ENCODE results near the gene ABAT.

ABAT gene

DNA sequence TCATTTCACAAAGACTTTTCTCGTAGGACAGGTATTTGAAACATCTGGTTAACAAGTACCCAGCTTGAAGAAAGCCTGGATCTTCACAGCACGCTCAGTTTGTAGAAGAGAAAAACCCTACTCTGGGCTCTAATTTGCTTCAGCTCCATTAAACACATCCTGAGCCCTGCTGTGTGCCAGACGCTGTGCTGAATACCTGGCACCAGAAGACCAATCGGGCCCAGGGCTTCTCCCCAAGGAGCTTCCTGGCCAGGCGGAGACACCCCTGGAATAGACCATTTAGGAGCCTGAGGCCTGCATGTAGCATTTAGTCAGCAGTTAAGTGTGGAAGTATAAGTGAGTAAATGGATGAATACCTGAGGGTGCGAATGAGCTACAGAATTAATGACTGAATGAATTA is 8.9 kb upstream of the ABAT start:
- H3K4me1 ChIP-seq = no peaks in the 10 kb centered on the region
- H3K4me3 ChIP-seq (ENCODE audit: low read depth, low read length) = no peak overlapping the region
- H3K27me3 ChIP-seq = no peaks in the 10 kb centered on the region
- no peaks in the 10 kb centered on the region for H3K9me3 ChIP-seq
- H3K36me3 ChIP-seq = no peaks in the 10 kb centered on the region
- no peak for DNase-seq
- TF ChIP-seq, protein P1, sequence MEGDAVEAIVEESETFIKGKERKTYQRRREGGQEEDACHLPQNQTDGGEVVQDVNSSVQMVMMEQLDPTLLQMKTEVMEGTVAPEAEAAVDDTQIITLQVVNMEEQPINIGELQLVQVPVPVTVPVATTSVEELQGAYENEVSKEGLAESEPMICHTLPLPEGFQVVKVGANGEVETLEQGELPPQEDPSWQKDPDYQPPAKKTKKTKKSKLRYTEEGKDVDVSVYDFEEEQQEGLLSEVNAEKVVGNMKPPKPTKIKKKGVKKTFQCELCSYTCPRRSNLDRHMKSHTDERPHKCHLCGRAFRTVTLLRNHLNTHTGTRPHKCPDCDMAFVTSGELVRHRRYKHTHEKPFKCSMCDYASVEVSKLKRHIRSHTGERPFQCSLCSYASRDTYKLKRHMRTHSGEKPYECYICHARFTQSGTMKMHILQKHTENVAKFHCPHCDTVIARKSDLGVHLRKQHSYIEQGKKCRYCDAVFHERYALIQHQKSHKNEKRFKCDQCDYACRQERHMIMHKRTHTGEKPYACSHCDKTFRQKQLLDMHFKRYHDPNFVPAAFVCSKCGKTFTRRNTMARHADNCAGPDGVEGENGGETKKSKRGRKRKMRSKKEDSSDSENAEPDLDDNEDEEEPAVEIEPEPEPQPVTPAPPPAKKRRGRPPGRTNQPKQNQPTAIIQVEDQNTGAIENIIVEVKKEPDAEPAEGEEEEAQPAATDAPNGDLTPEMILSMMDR (IDR thresholded peaks at IDR 0.05; ENCODE audit: low read depth, low read length) = no peak

DNA sequence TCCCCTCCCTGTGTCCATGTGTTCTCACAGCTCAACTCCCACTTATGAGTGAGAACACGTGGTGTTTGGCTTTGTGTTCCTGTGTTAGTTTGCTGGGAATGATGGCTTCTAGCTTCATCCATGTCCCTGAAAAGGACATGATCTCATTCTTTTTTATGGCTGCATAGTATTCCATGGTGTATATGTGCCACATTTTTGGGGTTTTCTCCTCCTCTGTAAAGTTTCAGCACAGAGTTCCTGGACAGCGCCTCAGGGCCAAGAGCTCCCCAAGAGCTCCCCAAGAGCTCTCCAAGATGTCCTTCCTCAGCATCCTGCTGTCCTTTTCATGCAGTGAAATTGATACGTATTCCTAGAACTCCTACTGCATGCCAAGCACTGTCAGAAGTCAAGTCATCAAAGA is 6.9 kb upstream of the ABAT start:
- Histone ChIP-seq H3K36me3 (no peaks in the 10 kb centered on the region), H3K9me3 (no peaks in the 10 kb centered on the region), H3K4me1 (no peaks in the 10 kb centered on the region), H3K4me3 (ENCODE audit: low read depth, low read length) (no peak overlapping the region), H3K27me3 (no peaks in the 10 kb centered on the region)
- TF ChIP-seq, protein P1 (IDR thresholded peaks at IDR 0.05; ENCODE audit: low read depth, low read length) = no peak
- no peak for DNase-seq

DNA sequence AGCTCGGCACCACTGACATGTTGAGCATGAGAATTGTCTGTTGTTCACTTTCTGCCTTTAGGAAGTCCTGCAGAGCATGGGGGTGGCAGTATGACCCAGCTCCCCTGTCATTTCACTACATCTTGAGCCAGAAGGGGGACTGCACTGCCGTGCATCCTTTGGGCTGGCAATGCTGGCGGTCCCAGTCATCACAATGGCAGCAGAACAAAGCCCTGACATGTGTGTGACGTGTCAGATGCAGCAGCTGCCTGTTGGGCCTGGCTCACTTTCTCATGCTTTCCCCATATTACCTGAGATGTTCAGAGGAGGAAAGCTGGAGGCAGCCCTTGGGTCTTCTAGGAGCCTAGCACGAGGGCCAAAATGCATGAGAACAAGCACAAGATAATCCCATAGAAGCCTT is 6.3 kb upstream of the ABAT start:
- TF ChIP-seq, protein P1 (IDR thresholded peaks at IDR 0.05; ENCODE audit: low read depth, low read length) = no peak
- Histone ChIP-seq H3K4me1 (no peaks in the 10 kb centered on the region), H3K4me3 (ENCODE audit: low read depth, low read length) (no peak overlapping the region), H3K9me3 (no peaks in the 10 kb centered on the region), H3K27me3 (no peaks in the 10 kb centered on the region), H3K36me3 (no peaks in the 10 kb centered on the region)
- DNase-seq = no peak

DNA sequence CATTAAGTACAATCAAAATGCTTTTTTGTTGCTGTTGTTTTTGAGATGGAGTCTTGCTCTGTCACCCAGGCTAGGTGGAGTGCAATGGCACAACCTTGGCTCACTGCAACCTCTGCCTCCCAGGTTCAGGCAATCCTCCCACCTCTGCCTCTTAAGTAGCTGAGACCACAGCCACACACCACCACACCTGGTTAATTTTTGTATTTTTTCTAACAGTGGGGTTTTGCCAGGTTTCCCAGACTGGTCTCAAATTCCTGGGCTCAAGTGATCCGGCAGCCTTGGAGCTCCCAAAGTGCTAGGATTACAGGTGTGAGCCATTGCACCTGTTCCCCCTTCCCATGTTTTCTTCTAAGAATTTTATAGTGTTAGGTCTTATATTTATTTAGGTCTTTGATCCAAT is 4.9 kb upstream of the ABAT start:
- H3K9me3 ChIP-seq = no peaks in the 10 kb centered on the region
- no peaks in the 10 kb centered on the region for H3K27me3 ChIP-seq
- peaks cover 3% of the 10 kb centered on the region for H3K4me1 ChIP-seq
- no peak for DNase-seq
- no peak overlapping the region for H3K4me3 ChIP-seq (ENCODE audit: low read depth, low read length)
- no peaks in the 10 kb centered on the region for H3K36me3 ChIP-seq
- TF ChIP-seq, protein P1 (IDR thresholded peaks at IDR 0.05; ENCODE audit: low read depth, low read length) = no peak

DNA sequence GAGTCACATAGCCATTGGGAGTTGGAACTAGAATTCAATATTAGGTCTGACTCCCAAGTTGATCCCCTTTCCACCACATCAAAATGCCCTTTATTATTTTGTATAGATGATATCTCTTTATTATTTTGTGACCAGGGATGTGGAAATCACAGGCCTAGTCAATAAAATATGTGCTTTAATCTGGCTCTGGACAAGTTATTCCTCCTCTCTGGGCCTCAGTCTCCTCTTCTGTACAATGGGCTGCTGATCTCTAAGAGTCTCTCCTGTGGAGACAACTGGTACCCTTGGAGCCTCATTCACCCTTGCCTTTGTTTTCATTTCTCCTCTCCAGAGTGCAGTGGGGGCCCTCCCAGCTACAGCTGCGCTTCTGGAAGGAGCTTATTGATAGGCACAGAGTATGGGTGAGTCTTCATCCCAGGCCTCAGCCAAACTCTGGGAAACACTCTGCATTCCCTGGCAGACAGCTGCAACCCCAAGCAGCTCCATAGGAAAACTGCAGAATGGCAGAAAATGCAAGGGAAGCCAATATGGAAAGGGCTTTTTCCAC is 4.3 kb upstream of the ABAT start:
- H3K4me3 ChIP-seq (ENCODE audit: low read depth, low read length) = no peak overlapping the region
- no peaks in the 10 kb centered on the region for H3K27me3 ChIP-seq
- H3K36me3 ChIP-seq = no peaks in the 10 kb centered on the region
- DNase-seq = no peak
- no peaks in the 10 kb centered on the region for H3K9me3 ChIP-seq
- TF ChIP-seq, protein P1 (IDR thresholded peaks at IDR 0.05; ENCODE audit: low read depth, low read length) = no peak
- peaks cover 6% of the 10 kb centered on the region for H3K4me1 ChIP-seq

DNA sequence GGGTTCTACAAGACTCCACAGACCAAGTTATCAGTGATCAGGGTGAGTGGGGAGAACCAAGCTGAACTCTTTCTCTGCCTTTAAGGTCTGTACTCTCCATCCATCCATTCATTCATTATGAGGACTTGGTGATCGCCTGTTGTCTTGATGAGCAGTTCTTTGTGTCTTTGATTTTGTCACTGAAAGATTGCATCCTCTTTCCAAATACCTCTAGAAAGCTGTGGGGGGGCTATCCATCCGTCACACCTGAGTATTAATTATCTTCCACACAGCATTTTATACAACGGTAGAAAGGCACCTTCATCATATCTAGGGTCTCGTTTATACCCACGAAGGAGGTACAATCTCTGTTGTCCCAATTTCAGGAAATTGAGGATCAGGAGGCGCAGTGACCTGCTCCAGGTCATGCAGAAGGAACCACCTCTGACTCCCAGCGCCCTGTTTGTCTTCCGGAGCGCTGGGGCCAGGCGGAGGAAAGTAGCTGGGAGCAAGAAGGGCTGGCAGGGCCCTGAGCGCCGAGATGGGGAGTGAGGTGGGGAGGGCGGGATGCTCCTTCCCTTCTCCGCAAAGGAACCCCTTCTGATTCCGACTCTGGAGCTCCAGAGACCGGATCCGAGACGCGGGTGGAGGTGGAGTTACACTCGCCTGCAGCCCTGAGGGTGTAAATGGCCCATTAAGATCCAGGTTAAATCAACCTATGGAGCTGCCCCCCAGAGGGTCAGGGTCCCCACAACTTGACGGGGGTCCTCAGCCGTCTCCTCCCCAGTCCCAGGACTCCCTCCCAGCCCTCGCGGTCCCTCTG is 605 bp upstream of the ABAT start:
- H3K27me3 ChIP-seq = no peaks in the 10 kb centered on the region
- H3K36me3 ChIP-seq = no peaks in the 10 kb centered on the region
- DNase-seq = no peak
- H3K4me1 ChIP-seq = peaks cover 28% of the 10 kb centered on the region
- TF ChIP-seq, protein P1 (IDR thresholded peaks at IDR 0.05; ENCODE audit: low read depth, low read length) = no peak
- peak overlapping the region; percentile 68 for H3K4me3 ChIP-seq (ENCODE audit: low read depth, low read length)
- no peaks in the 10 kb centered on the region for H3K9me3 ChIP-seq
